BE2C (cell line): Measurements from ENCODE around the gene TP63.

ENCODE experiments used
- DNase-seq: peaks from one replicate; pipeline ENCODE4 v3.0.0-alpha.2; 2020
- H3K27me3 ChIP-seq: fragments of 250-450 bp; sonication (Bioruptor Pico); 2 replicates; pipeline ENCODE4 v1.5.1; 2020; ENCODE audit warnings: mild to moderate bottlenecking
- H3K36me3 ChIP-seq: fragments of 250-450 bp; sonication (Bioruptor Pico); 2 replicates; pipeline ENCODE4 v1.5.1; 2020; ENCODE audit warnings: mild to moderate bottlenecking
- H3K4me1 ChIP-seq: fragments of 250-450 bp; sonication (Bioruptor Pico); 2 replicates; pipeline ENCODE4 v1.5.1; 2020
- H3K4me3 ChIP-seq: 2 replicates; pipeline ENCODE4 v1.5.1; 2011; ENCODE audit warnings: low read depth, low read length
- H3K9me3 ChIP-seq: fragments of 250-450 bp; sonication (Bioruptor Pico); 2 replicates; pipeline ENCODE4 v1.5.1; 2020
- TF ChIP-seq, protein P1 (sequence below): IDR thresholded peaks from 2 replicates; pipeline ENCODE4 v1.5.1; 2012; ENCODE audit warnings: mild to moderate bottlenecking, low read depth, low read length

TP63 gene

DNA sequence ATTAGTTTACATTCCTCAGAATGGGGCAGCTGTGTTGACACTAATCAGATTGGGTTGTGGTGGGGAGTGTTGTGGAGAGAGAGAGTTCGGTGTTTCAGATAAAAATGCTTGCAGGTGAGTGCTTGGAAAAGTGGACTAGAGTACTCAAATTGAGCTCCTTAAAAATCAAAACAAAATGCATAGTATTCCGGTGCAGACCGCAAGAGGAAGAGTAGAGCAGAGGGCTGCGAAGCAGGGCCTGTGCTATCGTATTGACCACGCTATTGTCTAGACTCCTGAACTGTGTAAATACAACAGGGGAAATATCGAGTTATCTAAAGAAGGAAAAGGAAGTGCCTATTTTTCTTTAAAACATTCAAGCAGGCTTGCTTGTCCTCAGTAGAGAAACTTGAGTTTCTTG lies 159.5 kb downstream of the TP63 start:
- TF ChIP-seq, protein P1, sequence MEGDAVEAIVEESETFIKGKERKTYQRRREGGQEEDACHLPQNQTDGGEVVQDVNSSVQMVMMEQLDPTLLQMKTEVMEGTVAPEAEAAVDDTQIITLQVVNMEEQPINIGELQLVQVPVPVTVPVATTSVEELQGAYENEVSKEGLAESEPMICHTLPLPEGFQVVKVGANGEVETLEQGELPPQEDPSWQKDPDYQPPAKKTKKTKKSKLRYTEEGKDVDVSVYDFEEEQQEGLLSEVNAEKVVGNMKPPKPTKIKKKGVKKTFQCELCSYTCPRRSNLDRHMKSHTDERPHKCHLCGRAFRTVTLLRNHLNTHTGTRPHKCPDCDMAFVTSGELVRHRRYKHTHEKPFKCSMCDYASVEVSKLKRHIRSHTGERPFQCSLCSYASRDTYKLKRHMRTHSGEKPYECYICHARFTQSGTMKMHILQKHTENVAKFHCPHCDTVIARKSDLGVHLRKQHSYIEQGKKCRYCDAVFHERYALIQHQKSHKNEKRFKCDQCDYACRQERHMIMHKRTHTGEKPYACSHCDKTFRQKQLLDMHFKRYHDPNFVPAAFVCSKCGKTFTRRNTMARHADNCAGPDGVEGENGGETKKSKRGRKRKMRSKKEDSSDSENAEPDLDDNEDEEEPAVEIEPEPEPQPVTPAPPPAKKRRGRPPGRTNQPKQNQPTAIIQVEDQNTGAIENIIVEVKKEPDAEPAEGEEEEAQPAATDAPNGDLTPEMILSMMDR = no peak

GRCh38 chr3:189792046-189792929 lies 161.1 kb downstream of the TP63 start:
- H3K27me3 ChIP-seq = no peaks in the 10 kb centered on the region
- no peaks in the 10 kb centered on the region for H3K9me3 ChIP-seq
- no peaks in the 10 kb centered on the region for H3K4me1 ChIP-seq
- H3K4me3 ChIP-seq = no peak overlapping the region
- no peaks in the 10 kb centered on the region for H3K36me3 ChIP-seq
- TF ChIP-seq, protein P1 = no peak
- DNase-seq = no peak

More for the DNA sequence above, 159.5 kb downstream of the TP63 start:
- Histone ChIP-seq H3K4me3 (no peak overlapping the region), H3K9me3 (no peaks in the 10 kb centered on the region), H3K27me3 (no peaks in the 10 kb centered on the region), H3K36me3 (no peaks in the 10 kb centered on the region), H3K4me1 (no peaks in the 10 kb centered on the region)
- no peak for DNase-seq

DNA sequence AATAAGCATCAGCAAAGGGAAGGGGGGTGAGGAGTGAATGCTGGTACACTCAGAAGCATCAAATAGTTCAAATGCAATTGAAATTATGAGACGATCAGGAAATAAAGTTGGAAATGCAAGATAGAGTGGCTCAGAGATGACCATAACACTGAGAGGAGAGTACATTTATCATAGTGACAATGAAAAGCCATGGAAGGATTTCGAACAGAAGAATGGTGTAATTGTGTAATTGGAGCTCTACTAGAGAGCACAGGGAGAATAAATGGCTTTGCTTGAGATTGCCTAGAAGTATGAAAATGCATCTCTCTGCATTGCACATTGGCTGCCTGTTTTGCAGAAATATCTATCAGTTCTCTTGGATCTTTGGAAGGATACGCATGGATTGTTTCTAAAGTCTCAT lies 163.3 kb downstream of the TP63 start:
- H3K36me3 ChIP-seq = no peaks in the 10 kb centered on the region
- DNase-seq = no peak
- TF ChIP-seq, protein P1 = no peak
- no peaks in the 10 kb centered on the region for H3K27me3 ChIP-seq
- H3K4me3 ChIP-seq = no peak overlapping the region
- H3K4me1 ChIP-seq = no peaks in the 10 kb centered on the region
- no peaks in the 10 kb centered on the region for H3K9me3 ChIP-seq

DNA sequence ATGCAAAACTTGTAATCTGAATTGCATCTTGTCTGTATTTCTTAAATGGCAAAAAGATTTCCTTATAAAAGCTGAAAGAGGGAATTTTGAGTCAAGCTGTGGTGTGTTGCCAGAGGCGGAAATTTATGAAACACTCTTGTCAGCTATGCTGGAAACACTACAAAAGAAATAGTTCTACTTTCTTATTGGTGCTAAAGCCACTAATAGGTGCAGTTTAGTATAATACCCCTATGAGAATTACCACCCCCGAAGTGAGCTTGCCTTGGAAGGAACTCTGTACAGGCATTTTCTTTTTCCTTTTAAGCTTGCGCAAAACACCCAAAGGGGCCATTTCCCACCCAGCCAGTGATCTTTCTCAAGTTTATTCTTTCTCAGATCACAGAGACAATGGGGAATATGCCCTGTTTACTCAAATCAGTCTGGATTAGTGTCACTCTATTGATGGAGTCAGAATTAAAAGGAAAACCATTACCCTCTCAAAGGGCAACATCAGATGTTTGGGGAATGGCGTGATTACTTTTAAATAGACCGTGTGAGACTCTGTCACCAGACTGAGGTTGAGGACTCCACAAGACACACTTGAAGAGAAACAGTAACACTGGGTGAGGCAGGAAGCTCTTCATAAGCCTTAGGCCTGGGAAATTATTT lies 166.0 kb downstream of the TP63 start:
- Histone ChIP-seq H3K9me3 (no peaks in the 10 kb centered on the region), H3K4me1 (no peaks in the 10 kb centered on the region), H3K27me3 (no peaks in the 10 kb centered on the region), H3K36me3 (no peaks in the 10 kb centered on the region), H3K4me3 (no peak overlapping the region)
- no peak for DNase-seq
- TF ChIP-seq, protein P1 = no peak

DNA sequence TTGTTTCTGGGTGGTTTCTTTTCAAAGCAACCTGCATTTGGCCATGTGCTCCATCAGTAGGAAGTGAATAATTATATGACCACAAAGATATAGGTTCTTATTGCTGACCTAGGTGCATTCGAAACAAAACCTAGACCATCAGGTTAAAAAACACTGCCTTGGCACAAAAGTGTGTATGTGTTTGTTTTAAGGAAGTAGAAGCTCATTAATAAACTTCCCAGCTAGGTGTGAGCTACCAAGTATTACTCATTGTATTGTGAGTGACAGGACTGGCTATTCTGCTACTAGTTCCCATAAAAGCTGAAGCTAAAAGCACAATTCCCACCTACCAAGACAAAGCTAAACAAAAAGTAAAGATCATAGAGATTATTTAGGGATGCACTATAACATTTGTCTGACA lies 168.2 kb downstream of the TP63 start:
- DNase-seq = no peak
- TF ChIP-seq, protein P1 = no peak
- H3K4me3 ChIP-seq = no peak overlapping the region
- H3K4me1 ChIP-seq = no peaks in the 10 kb centered on the region
- no peaks in the 10 kb centered on the region for H3K36me3 ChIP-seq
- H3K27me3 ChIP-seq = no peaks in the 10 kb centered on the region
- H3K9me3 ChIP-seq = no peaks in the 10 kb centered on the region

- Histone ChIP-seq H3K4me3 (no peak overlapping the region), H3K4me1 (no peaks in the 10 kb centered on the region), H3K36me3 (no peaks in the 10 kb centered on the region), H3K27me3 (no peaks in the 10 kb centered on the region), H3K9me3 (no peaks in the 10 kb centered on the region)
- DNase-seq = no peak
- TF ChIP-seq, protein P1 = no peak
These were observed 169.2 kb downstream of the TP63 start for GRCh38 chr3:189800436-189800835.
